Measurements from ENCODE around the gene SDHAF1.

- TF ChIP-seq CTCF (IDR thresholded peaks at IDR 0.05) (no peak), POLR2A (IDR thresholded peaks at IDR 0.05) (no peak)
Measured at GRCh38 chr19:35987571-35987896, 7.5 kb upstream of the SDHAF1 start.

All from stomach (tissue), 4 donors.